H9 (cell line): ENCODE measurements around the gene SCO2. TPM values are rescaled to one million over a fixed set of nuclear protein-coding genes. Genes with fewer than 3 reads are reported as not detected.

Experiments
- DNase-seq: peaks from one replicate; pipeline ENCODE4 v3.0.0-alpha.2; 2017
- H2AFZ ChIP-seq: one replicate; pipeline ENCODE4 v1.6.1; 2013; ENCODE audit warnings: mild to moderate bottlenecking, low read length, control low read depth, moderate library complexity
- H2AK5ac ChIP-seq: 2 replicates; pipeline ENCODE4 v1.6.1; 2013; ENCODE audit warnings: low read length, control low read depth, mixed read lengths; ENCODE audit not compliant: insufficient read length
- H2BK120ac ChIP-seq: one replicate; pipeline ENCODE4 v1.6.1; 2013; ENCODE audit warnings: low read depth, mild to moderate bottlenecking, low read length, control low read depth, inconsistent platforms; ENCODE audit not compliant: poor library complexity, severe bottlenecking
- H2BK12ac ChIP-seq: 2 replicates; pipeline ENCODE4 v1.6.1; 2013; ENCODE audit warnings: low read length, control low read depth, mixed read lengths, low read depth; ENCODE audit not compliant: insufficient read length
- H2BK15ac ChIP-seq: 2 replicates; pipeline ENCODE4 v1.6.1; 2013; ENCODE audit warnings: low read depth, low read length, control low read depth
- H2BK20ac ChIP-seq: one replicate; pipeline ENCODE4 v1.6.1; 2013; ENCODE audit warnings: low read depth, mild to moderate bottlenecking, low read length, control low read depth, inconsistent platforms; ENCODE audit not compliant: poor library complexity, severe bottlenecking
- H2BK5ac ChIP-seq: 2 replicates; pipeline ENCODE4 v1.6.1; 2013; ENCODE audit warnings: low read length, control low read depth, mixed read lengths; ENCODE audit not compliant: insufficient read length
- H3K14ac ChIP-seq: 2 replicates; pipeline ENCODE4 v1.6.1; 2013; ENCODE audit warnings: low read length, control low read depth; ENCODE audit not compliant: insufficient read depth
- H3K18ac ChIP-seq: 2 replicates; pipeline ENCODE4 v1.6.1; 2013; ENCODE audit warnings: low read depth, mild to moderate bottlenecking, mixed read lengths, low read length, control low read depth; ENCODE audit not compliant: insufficient read length
- H3K23ac ChIP-seq: 2 replicates; pipeline ENCODE4 v1.6.1; 2013; ENCODE audit warnings: low read length, control low read depth, mixed read lengths, low read depth; ENCODE audit not compliant: insufficient read length
- H3K23me2 ChIP-seq: 2 replicates; pipeline ENCODE4 v1.6.1; 2013; ENCODE audit warnings: low read depth, mild to moderate bottlenecking, mixed read lengths, low read length, control low read depth; ENCODE audit not compliant: insufficient read length, poor library complexity, severe bottlenecking
- H3K27ac ChIP-seq: 2 replicates; pipeline ENCODE4 v1.5.1; 2013; ENCODE audit warnings: low read length, control low read depth, mixed read lengths, low read depth; ENCODE audit not compliant: insufficient read length
- H3K27me3 ChIP-seq: 2 replicates; pipeline ENCODE4 v1.6.1; 2013; ENCODE audit warnings: low read length, control low read depth, inconsistent platforms; ENCODE audit not compliant: insufficient read depth
- H3K4ac ChIP-seq: 2 replicates; pipeline ENCODE4 v1.6.1; 2013; ENCODE audit warnings: low read depth, mild to moderate bottlenecking, control low read depth, inconsistent platforms, low read length, moderate library complexity
- H3K4me1 ChIP-seq: 2 replicates; pipeline ENCODE4 v1.6.1; 2013; ENCODE audit warnings: low read length, control low read depth, inconsistent platforms; ENCODE audit not compliant: insufficient read depth
- H3K4me2 ChIP-seq: 2 replicates; pipeline ENCODE4 v1.6.1; 2013; ENCODE audit warnings: low read length, control low read depth, mixed read lengths; ENCODE audit not compliant: insufficient read length, insufficient read depth
- H3K56ac ChIP-seq: 2 replicates; pipeline ENCODE4 v1.6.1; 2013; ENCODE audit warnings: low read depth, mild to moderate bottlenecking, mixed read lengths, low read length, control low read depth; ENCODE audit not compliant: insufficient read length
- H3K79me1 ChIP-seq: 2 replicates; pipeline ENCODE4 v1.6.1; 2013; ENCODE audit warnings: low read depth, mild to moderate bottlenecking, moderate library complexity, low read length, control low read depth, inconsistent platforms; ENCODE audit not compliant: insufficient read depth, poor library complexity, severe bottlenecking
- H3K79me2 ChIP-seq: 2 replicates; pipeline ENCODE4 v1.6.1; 2013; ENCODE audit warnings: low read length, control low read depth, inconsistent platforms; ENCODE audit not compliant: insufficient read depth
- H3K9ac ChIP-seq: 2 replicates; pipeline ENCODE4 v1.6.1; 2013; ENCODE audit warnings: low read length, control low read depth, mixed read lengths; ENCODE audit not compliant: insufficient read length; ENCODE audit errors: extremely low read depth
- H3K9me3 ChIP-seq: one replicate; pipeline ENCODE4 v1.6.1; 2013; ENCODE audit warnings: low read depth, low read length, inconsistent platforms; ENCODE audit not compliant: control insufficient read depth
- H3T11ph ChIP-seq: one replicate; pipeline ENCODE4 v1.6.1; 2013; ENCODE audit warnings: mild to moderate bottlenecking, low read length, control low read depth, inconsistent platforms
- H4K20me1 ChIP-seq: one replicate; pipeline ENCODE4 v1.6.1; 2013; ENCODE audit not compliant: control insufficient read depth, insufficient read length, insufficient read depth
- H4K5ac ChIP-seq: 2 replicates; pipeline ENCODE4 v1.6.1; 2013; ENCODE audit warnings: low read depth, mild to moderate bottlenecking, mixed read lengths, low read length, control low read depth; ENCODE audit not compliant: insufficient read length
- H4K8ac ChIP-seq: replicated peaks from 2 replicates; pipeline ENCODE4 v1.6.1; 2013; ENCODE audit warnings: low read length, control low read depth, mixed read lengths, low read depth; ENCODE audit not compliant: insufficient read length
- H4K91ac ChIP-seq: 2 replicates; pipeline ENCODE4 v1.6.1; 2013; ENCODE audit warnings: low read depth, mild to moderate bottlenecking, moderate library complexity, mixed read lengths, low read length, control low read depth; ENCODE audit not compliant: insufficient read length
- H3K27ac Mint-ChIP-seq, 3 experiments: 2 replicates in 2 of 3; 3 replicates in 1 of 3; pipeline ENCODE4 v1.8.0; 2020 to 2021; ENCODE audit warnings: mixed read lengths in 3 of 3, mild to moderate bottlenecking in 1 of 3, moderate library complexity in 1 of 3
- H3K27me3 Mint-ChIP-seq: 2 replicates; pipeline ENCODE4 v1.8.0; 2021; ENCODE audit warnings: low read depth, mild to moderate bottlenecking, moderate library complexity, mixed read lengths
- H3K36me3 Mint-ChIP-seq, 3 experiments: 2 replicates in 2 of 3; 3 replicates in 1 of 3; pipeline ENCODE4 v1.8.0; 2020 to 2021; ENCODE audit warnings: low read depth in 3 of 3, mixed read lengths in 3 of 3; ENCODE audit not compliant: insufficient read depth in 1 of 3
- H3K4me1 Mint-ChIP-seq, 2 experiments: 2 replicates each; pipeline ENCODE4 v1.8.0; 2020; ENCODE audit warnings: mixed read lengths in 2 of 2
- H3K4me3 Mint-ChIP-seq, 2 experiments: 2 replicates in 1 of 2; 3 replicates in 1 of 2; pipeline ENCODE4 v1.8.0; 2020 to 2021; ENCODE audit warnings: mild to moderate bottlenecking in 2 of 2, mixed read lengths in 2 of 2, moderate library complexity in 1 of 2
- H3K9me3 Mint-ChIP-seq, 2 experiments: 2 replicates in 1 of 2; 3 replicates in 1 of 2; pipeline ENCODE4 v1.8.0; 2020; ENCODE audit warnings: mild to moderate bottlenecking in 2 of 2, mixed read lengths in 2 of 2, moderate library complexity in 1 of 2
- WGBS: extraction: QIAGEN DNeasy Blood & Tissue Kit; methylation state at CpG from one replicate; pipeline ENCODE4 v1.1.7; 2013; ENCODE audit warnings: missing lambda C conversion rate, low lambda C conversion rate, mixed read lengths; ENCODE audit not compliant: insufficient read length; ENCODE audit errors: extremely low coverage; 5-methylcytosine and 5-hydroxymethylcytosine counted together
- total RNA-seq: library from RNA; stranded (reverse); gene quantifications from 2 replicates; pipeline ENCODE4 v1.2.1, GENCODE V29; 2021
- TF ChIP-seq, protein P1 (sequence below): fragments of 200-600 bp; sonication (generic); conservative IDR thresholded peaks from 3 replicates; pipeline ENCODE4 v1.8.0; 2021; ENCODE audit warnings: antibody characterized with exemption, mild to moderate bottlenecking

The SCO2 gene
- total RNA-seq, 1 experiment from 2014 or later, result 3.3 TPM

GRCh38 chr22:50481440-50482106, 43.8 kb downstream of the SCO2 start, which contains the start of gene ADM2:
Gene ADM2, plus strand, starts transcription at chr22:50481543. Its CDS starts 305 bp downstream, at chr22:50481848.
- no peak within 1 kb of the TSS for H2AFZ ChIP-seq

More at GRCh38 chr22:50481440-50482106, 43.8 kb downstream of the SCO2 start, which contains the start of gene ADM2:
- Histone ChIP-seq H3K4me2 (peak within 1 kb of the TSS; percentile 7), H2BK20ac (no peak within 1 kb of the TSS), H3K56ac (no peak within 1 kb of the TSS), H2BK15ac (no peak within 1 kb of the TSS; the same call in 1 of the 2 replicates), H3K18ac (peak within 1 kb of the TSS; percentile 46), H3K4me1 (no peaks in the 10 kb centered on the region), H4K20me1 (no peaks in the 10 kb centered on the region), H3K79me1 (no peaks in the 10 kb centered on the region), H3K9ac (no peak within 1 kb of the TSS), H2AK5ac (no peak within 1 kb of the TSS), H2BK120ac (no peak within 1 kb of the TSS), H4K8ac (no peak within 1 kb of the TSS), H3K4ac (no peak within 1 kb of the TSS), H4K91ac (no peak within 1 kb of the TSS), H3K9me3 (no peaks in the 10 kb centered on the region), H3K79me2 (no peaks in the 10 kb centered on the region), H4K5ac (no peak within 1 kb of the TSS), H3K14ac (peak within 1 kb of the TSS; percentile 73), H3K23ac (no peak within 1 kb of the TSS), H3K27me3 (peaks cover 9% of the 10 kb centered on the region; the same call in 1 of the 2 replicates), H3K23me2 (peaks cover 7% of the 10 kb centered on the region), H2BK5ac (no peak within 1 kb of the TSS), H3T11ph (no peak within 1 kb of the TSS), H2BK12ac (no peak within 1 kb of the TSS), H3K27ac (no peak within 1 kb of the TSS)
- H3K9me3 Mint-ChIP-seq, result no peaks in the 10 kb centered on the region
- peak within 1 kb of the TSS; percentile 72 to 84 for H3K4me3 Mint-ChIP-seq
- TF ChIP-seq, protein P1, sequence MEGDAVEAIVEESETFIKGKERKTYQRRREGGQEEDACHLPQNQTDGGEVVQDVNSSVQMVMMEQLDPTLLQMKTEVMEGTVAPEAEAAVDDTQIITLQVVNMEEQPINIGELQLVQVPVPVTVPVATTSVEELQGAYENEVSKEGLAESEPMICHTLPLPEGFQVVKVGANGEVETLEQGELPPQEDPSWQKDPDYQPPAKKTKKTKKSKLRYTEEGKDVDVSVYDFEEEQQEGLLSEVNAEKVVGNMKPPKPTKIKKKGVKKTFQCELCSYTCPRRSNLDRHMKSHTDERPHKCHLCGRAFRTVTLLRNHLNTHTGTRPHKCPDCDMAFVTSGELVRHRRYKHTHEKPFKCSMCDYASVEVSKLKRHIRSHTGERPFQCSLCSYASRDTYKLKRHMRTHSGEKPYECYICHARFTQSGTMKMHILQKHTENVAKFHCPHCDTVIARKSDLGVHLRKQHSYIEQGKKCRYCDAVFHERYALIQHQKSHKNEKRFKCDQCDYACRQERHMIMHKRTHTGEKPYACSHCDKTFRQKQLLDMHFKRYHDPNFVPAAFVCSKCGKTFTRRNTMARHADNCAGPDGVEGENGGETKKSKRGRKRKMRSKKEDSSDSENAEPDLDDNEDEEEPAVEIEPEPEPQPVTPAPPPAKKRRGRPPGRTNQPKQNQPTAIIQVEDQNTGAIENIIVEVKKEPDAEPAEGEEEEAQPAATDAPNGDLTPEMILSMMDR, result no peak
- H3K27me3 Mint-ChIP-seq, result peaks cover 36% of the 10 kb centered on the region
- no peak within 1 kb of the TSS for H3K27ac Mint-ChIP-seq
- DNase-seq, result peak; percentile 79
- peaks cover 0 to 2% (median 0%) of the 10 kb centered on the region in 3 experiments; a peak in 1 of 7 replicates for H3K36me3 Mint-ChIP-seq
- no CpG with 5 or more reads among the region's 70 CpGs for WGBS
- peaks cover 11 to 14% of the 10 kb centered on the region in 2 experiments for H3K4me1 Mint-ChIP-seq
